ENCODE results near the gene ROR1. TPM values are rescaled to one million over a fixed set of nuclear protein-coding genes. Genes with fewer than 3 reads are reported as not detected.
A peak's percentile ranks its signal among the peaks of the same experiment; 100 is the strongest.

ROR1 gene
- total and polyA plus RNA-seq, 2 of the 4 experiments (the other 2 are of a cell fraction) = 4.4 to 10.0 TPM

GRCh38 chr1:63951059-63951946 is 177.5 kb downstream of the ROR1 start:
- peak; percentile 13 for DNase-seq
- dilution Hi-C loops (cut with HindIII; ENCODE audit: low sequenced_read_pairs, unreplicated experiment) (no loop called here), in situ Hi-C loops (cut with MboI; ENCODE audit: low sequenced_read_pairs) (no loop called here), intact Hi-C loops (cut with micrococcal nuclease) (no loop called here)
- Histone ChIP-seq H3K9me1 (ENCODE audit: insufficient read depth, low read length) (no peaks in the 10 kb centered on the region; the same call in 1 of the 2 replicates), H3K9ac (ENCODE audit: low read depth, low read length) (no peak overlapping the region), H3K9me3 (ENCODE audit: control insufficient read depth, insufficient read depth, low read length) (peaks cover 6% of the 10 kb centered on the region), H3K14ac (replicated peaks; ENCODE audit: low read depth, low read length) (no peak overlapping the region), H4K91ac (ENCODE audit: insufficient read depth, low read depth, low read length) (no peak overlapping the region), H3K23ac (ENCODE audit: low read depth, low read length) (no peak overlapping the region), H3K56ac (ENCODE audit: extremely low read depth, insufficient read depth, low read length) (no peak overlapping the region), H3K4ac (ENCODE audit: low read depth, low read length) (no peak overlapping the region), H4K8ac (ENCODE audit: low read depth in 2 of 2, low read length in 2 of 2) (no peak overlapping the region), H2AK5ac (ENCODE audit: low read depth, low read length) (no peak overlapping the region), H2AFZ (replicated peaks; ENCODE audit: low read length, poor library complexity) (no peak overlapping the region), H3K27ac (ENCODE audit: insufficient read depth, low read length) (no peak overlapping the region), H2BK120ac (ENCODE audit: low read depth, low read length) (no peak overlapping the region), H2BK15ac (ENCODE audit: low read depth, low read length) (no peak overlapping the region), H2BK5ac (ENCODE audit: low read depth, low read length, poor library complexity, severe bottlenecking) (no peak overlapping the region), H4K5ac (ENCODE audit: low read depth, low read length) (no peak overlapping the region), H3K79me1 (ENCODE audit: low read depth in 1 of 2, low read length in 2 of 2) (no peaks in the 10 kb centered on the region), H2BK20ac (ENCODE audit: low read depth, low read length) (no peak overlapping the region), H3K18ac (ENCODE audit: low read depth, low read length) (no peak overlapping the region), H3K4me3 (ENCODE audit: insufficient read depth, low read depth, low read length) (no peak overlapping the region), H3K36me3 (ENCODE audit: control insufficient read depth, insufficient read depth, low read length) (no peaks in the 10 kb centered on the region), H2AK9ac (replicated peaks; ENCODE audit: low read depth, low read length, poor library complexity) (no peak overlapping the region), H3K4me1 (ENCODE audit: control insufficient read depth, insufficient read depth, low read length) (peaks cover 5% of the 10 kb centered on the region; the same call in 1 of the 2 replicates), H4K20me1 (ENCODE audit: insufficient read depth, low read length) (no peaks in the 10 kb centered on the region), H3K27me3 (ENCODE audit: control insufficient read depth, insufficient read depth, low read length) (no peaks in the 10 kb centered on the region), H3K4me2 (ENCODE audit: low read depth, low read length) (no peak overlapping the region)
- TF ChIP-seq MXI1 (IDR thresholded peaks at IDR 0.05; ENCODE audit: borderline replicate concordance, low read depth, low read length) (no peak), RAD21 (IDR thresholded peaks at IDR 0.05; ENCODE audit: low read length) (no peak), RFX5 (IDR thresholded peaks at IDR 0.05; ENCODE audit: low read depth, low read length) (no peak)
- ChIA-PET POLR2A (ENCODE audit: unreplicated experiment) (no interaction called here), CTCF (no interaction called here)
- no CpG with 5 or more reads among the region's 5 CpGs for WGBS, 2 experiments (ENCODE audit: extremely low coverage in 2 of 2, insufficient read length in 1 of 2)
- no peak for ATAC-seq (ENCODE audit: low read depth)
- no TSS peak for BruUV-seq (replicated peaks)
